ENCODE measurements around the gene GPC5.

Gene GPC5

GRCh38 chr13:91879360-91879759 lies 480.9 kb downstream of the GPC5 start:
- Histone ChIP-seq H3K27me3 (ENCODE audit: low read depth, low read length) (no peaks in the 10 kb centered on the region), H3K4me3 (ENCODE audit: low read length) (no peak overlapping the region), H3K4me1 (ENCODE audit: low read length) (no peaks in the 10 kb centered on the region), H4K20me1 (ENCODE audit: insufficient read depth, low read length) (no peaks in the 10 kb centered on the region), H3K9ac (ENCODE audit: low read length) (no peak overlapping the region), H3K36me3 (replicated peaks; ENCODE audit: low read depth, low read length) (no peaks in the 10 kb centered on the region), H3K79me2 (ENCODE audit: low read length) (no peaks in the 10 kb centered on the region), H3K9me3 (ENCODE audit: insufficient read depth, low read length) (no peaks in the 10 kb centered on the region), H3K4me2 (ENCODE audit: low read length) (no peak overlapping the region), H3K27ac (ENCODE audit: low read length) (no peak overlapping the region), H2AFZ (ENCODE audit: low read depth, low read length) (no peak overlapping the region)
- TF ChIP-seq EZH2phosphoT487 (IDR thresholded peaks at IDR 0.05; ENCODE audit: low read depth) (no peak), CTCF (IDR thresholded peaks at IDR 0.05; ENCODE audit: low read depth, low read length) (no peak)

GRCh38 chr13:91882918-91883317 lies 484.5 kb downstream of the GPC5 start:
- Histone ChIP-seq H3K9me3 (ENCODE audit: insufficient read depth, low read length) (no peaks in the 10 kb centered on the region; the same call in 1 of the 2 replicates), H2AFZ (ENCODE audit: low read depth, low read length) (no peak overlapping the region), H3K27me3 (ENCODE audit: low read depth, low read length) (no peaks in the 10 kb centered on the region), H3K4me1 (ENCODE audit: low read length) (no peaks in the 10 kb centered on the region), H3K27ac (ENCODE audit: low read length) (no peak overlapping the region), H3K4me2 (ENCODE audit: low read length) (no peak overlapping the region), H3K4me3 (ENCODE audit: low read length) (no peak overlapping the region), H3K79me2 (ENCODE audit: low read length) (no peaks in the 10 kb centered on the region), H4K20me1 (ENCODE audit: insufficient read depth, low read length) (no peaks in the 10 kb centered on the region), H3K9ac (ENCODE audit: low read length) (no peak overlapping the region), H3K36me3 (replicated peaks; ENCODE audit: low read depth, low read length) (no peaks in the 10 kb centered on the region)
- TF ChIP-seq EZH2phosphoT487 (IDR thresholded peaks at IDR 0.05; ENCODE audit: low read depth), result no peak
- no peak for TF ChIP-seq CTCF (IDR thresholded peaks at IDR 0.05; ENCODE audit: low read depth, low read length)

- no peak overlapping the region for H3K9ac ChIP-seq (ENCODE audit: low read length)
- H4K20me1 ChIP-seq (ENCODE audit: insufficient read depth, low read length), result no peaks in the 10 kb centered on the region
- H3K27ac ChIP-seq (ENCODE audit: low read length), result no peak overlapping the region
- no peaks in the 10 kb centered on the region for H3K79me2 ChIP-seq (ENCODE audit: low read length)
- no peak overlapping the region for H3K4me2 ChIP-seq (ENCODE audit: low read length)
- H3K4me1 ChIP-seq (ENCODE audit: low read length), result no peaks in the 10 kb centered on the region
- no peaks in the 10 kb centered on the region for H3K36me3 ChIP-seq (replicated peaks; ENCODE audit: low read depth, low read length)
- H3K4me3 ChIP-seq (ENCODE audit: low read length), result no peak overlapping the region
- no peaks in the 10 kb centered on the region for H3K27me3 ChIP-seq (ENCODE audit: low read depth, low read length)
- no peak for TF ChIP-seq CTCF (IDR thresholded peaks at IDR 0.05; ENCODE audit: low read depth, low read length)
- TF ChIP-seq EZH2phosphoT487 (IDR thresholded peaks at IDR 0.05; ENCODE audit: low read depth), result no peak
- H3K9me3 ChIP-seq (ENCODE audit: insufficient read depth, low read length), result no peaks in the 10 kb centered on the region; the same call in 1 of the 2 replicates
- no peak overlapping the region for H2AFZ ChIP-seq (ENCODE audit: low read depth, low read length)
Measured at GRCh38 chr13:91889641-91890040, 491.2 kb downstream of the GPC5 start.

- no peaks in the 10 kb centered on the region for H3K4me1 ChIP-seq (ENCODE audit: low read length)
- H3K9me3 ChIP-seq (ENCODE audit: insufficient read depth, low read length), result no peaks in the 10 kb centered on the region; the same call in 1 of the 2 replicates
- H3K79me2 ChIP-seq (ENCODE audit: low read length), result no peaks in the 10 kb centered on the region
- H2AFZ ChIP-seq (ENCODE audit: low read depth, low read length), result no peak overlapping the region
- no peak overlapping the region for H3K4me2 ChIP-seq (ENCODE audit: low read length)
- H3K36me3 ChIP-seq (replicated peaks; ENCODE audit: low read depth, low read length), result no peaks in the 10 kb centered on the region
- H3K27me3 ChIP-seq (ENCODE audit: low read depth, low read length), result no peaks in the 10 kb centered on the region
- H4K20me1 ChIP-seq (ENCODE audit: insufficient read depth, low read length), result no peaks in the 10 kb centered on the region
- H3K4me3 ChIP-seq (ENCODE audit: low read length), result no peak overlapping the region
- TF ChIP-seq EZH2phosphoT487 (IDR thresholded peaks at IDR 0.05; ENCODE audit: low read depth) (no peak), CTCF (IDR thresholded peaks at IDR 0.05; ENCODE audit: low read depth, low read length) (no peak)
- no peak overlapping the region for H3K9ac ChIP-seq (ENCODE audit: low read length)
- H3K27ac ChIP-seq (ENCODE audit: low read length), result no peak overlapping the region
Measured at GRCh38 chr13:91891141-91891540, 492.7 kb downstream of the GPC5 start.

All from OCI-LY3 (cell line).